CD14-positive monocyte (primary cell): ENCODE results near the gene SCAF8. TPM values are rescaled to one million over a fixed set of nuclear protein-coding genes. Genes with fewer than 3 reads are reported as not detected.

ENCODE experiments used
- DNase-seq, 3 donors: peaks; one replicate each; pipeline ENCODE4 v3.0.0-alpha.2; 2011 to 2022
- H2AFZ ChIP-seq: 2 replicates; pipeline ENCODE4 v1.6.0; 2012; ENCODE audit warnings: mild to moderate bottlenecking, low read depth, low read length, inconsistent platforms; ENCODE audit not compliant: insufficient read depth, poor library complexity, severe bottlenecking
- H3K27ac ChIP-seq, 2 donors: 1 replicate in 1 of 2; 2 replicates in 1 of 2; pipeline ENCODE4 v1.5.1; 2012 to 2013; ENCODE audit warnings: low read length in 2 of 2, control low read depth in 1 of 2, inconsistent platforms in 1 of 2, low read depth in 1 of 2, mild to moderate bottlenecking in 1 of 2
- H3K27me3 ChIP-seq, 2 donors: one replicate each; pipeline versions ENCODE4 v1.6.0 to v1.6.1; 2011 to 2013; ENCODE audit warnings: low read length in 2 of 2; ENCODE audit not compliant: control insufficient read depth in 2 of 2, insufficient read depth in 2 of 2
- H3K36me3 ChIP-seq, 2 donors: replicated peaks in 1 of 2; 1 replicate in 1 of 2; 2 replicates in 1 of 2; pipeline versions ENCODE4 v1.5.1 to v1.6.1; 2012 to 2013; ENCODE audit warnings: low read length in 2 of 2, control low read depth in 1 of 2, inconsistent platforms in 1 of 2, mild to moderate bottlenecking in 1 of 2; ENCODE audit not compliant: insufficient read depth in 2 of 2, control insufficient read depth in 1 of 2
- H3K4me1 ChIP-seq, 2 donors: 1 replicate in 1 of 2; 2 replicates in 1 of 2; pipeline versions ENCODE4 v1.5.1 to v1.6.1; 2012 to 2013; ENCODE audit warnings: low read length in 2 of 2, control low read depth in 1 of 2, inconsistent platforms in 1 of 2, mild to moderate bottlenecking in 1 of 2, moderate library complexity in 1 of 2; ENCODE audit not compliant: insufficient read depth in 2 of 2, control insufficient read depth in 1 of 2
- H3K4me2 ChIP-seq: replicated peaks from 2 replicates; pipeline ENCODE3; 2012; ENCODE audit warnings: low read length, moderate library complexity, mild to moderate bottlenecking; ENCODE audit not compliant: poor library complexity, severe bottlenecking; ENCODE audit errors: extremely low read depth
- H3K4me3 ChIP-seq, 3 experiments: fragments of 200-600 bp in 1 of 3; sonication (generic) in 1 of 3; replicated peaks in 1 of 3; 1 replicate in 2 of 3; 2 replicates in 1 of 3; pipeline ENCODE4 v1.5.1; 2011 to 2013; ENCODE audit warnings: low read length in 3 of 3, mild to moderate bottlenecking in 3 of 3, control low read depth in 2 of 3, low read depth in 2 of 3, inconsistent platforms in 1 of 3, moderate library complexity in 1 of 3
- H3K79me2 ChIP-seq: 2 replicates; pipeline ENCODE4 v1.6.0; 2012; ENCODE audit warnings: mild to moderate bottlenecking, control low read depth, inconsistent platforms, low read length, moderate library complexity; ENCODE audit not compliant: insufficient read depth
- H3K9ac ChIP-seq: 2 replicates; pipeline ENCODE4 v1.6.0; 2017; ENCODE audit warnings: low read length, mild to moderate bottlenecking; ENCODE audit not compliant: insufficient read depth, poor library complexity, severe bottlenecking
- H3K9me3 ChIP-seq, 2 donors: replicated peaks in 1 of 2; 1 replicate in 1 of 2; 2 replicates in 1 of 2; pipeline versions ENCODE4 v1.5.1 to v1.6.1; 2012 to 2013; ENCODE audit warnings: low read length in 2 of 2, control low read depth in 1 of 2; ENCODE audit not compliant: control insufficient read depth in 1 of 2, insufficient read depth in 1 of 2
- H4K20me1 ChIP-seq: 2 replicates; pipeline ENCODE4 v1.6.0; 2012; ENCODE audit warnings: mild to moderate bottlenecking, low read length, control low read depth, moderate library complexity; ENCODE audit not compliant: insufficient read depth
- H3K27ac Mint-ChIP-seq, 7 donors: one replicate each; pipeline ENCODE4 v1.8.0; 2020; ENCODE audit warnings: mild to moderate bottlenecking in 7 of 7, mixed read lengths in 7 of 7, moderate library complexity in 6 of 7, inconsistent platforms in 2 of 7
- H3K27me3 Mint-ChIP-seq, 3 donors: one replicate each; pipeline ENCODE4 v1.8.0; 2021 to 2022; ENCODE audit warnings: low read depth in 3 of 3, mild to moderate bottlenecking in 3 of 3, mixed read lengths in 3 of 3, moderate library complexity in 3 of 3, inconsistent platforms in 1 of 3
- H3K36me3 Mint-ChIP-seq, 2 donors: one replicate each; pipeline ENCODE4 v1.8.0; 2020; ENCODE audit warnings: mixed read lengths in 2 of 2, inconsistent platforms in 1 of 2, mild to moderate bottlenecking in 1 of 2
- H3K4me1 Mint-ChIP-seq: one replicate; pipeline ENCODE4 v1.8.0; 2020; ENCODE audit warnings: mild to moderate bottlenecking, mixed read lengths
- H3K4me3 Mint-ChIP-seq, 2 donors: one replicate each; pipeline ENCODE4 v1.8.0; 2020; ENCODE audit warnings: mild to moderate bottlenecking in 2 of 2, mixed read lengths in 2 of 2, moderate library complexity in 1 of 2
- H3K9me3 Mint-ChIP-seq, 7 donors: one replicate each; pipeline ENCODE4 v1.8.0; 2020 to 2022; ENCODE audit warnings: mixed read lengths in 7 of 7, mild to moderate bottlenecking in 6 of 7, moderate library complexity in 6 of 7, inconsistent platforms in 2 of 7
- WGBS: methylation state at CpG from one replicate; pipeline ENCODE4 v1.1.5; 2013; ENCODE audit warnings: missing lambda C conversion rate; ENCODE audit not compliant: insufficient coverage; 5-methylcytosine and 5-hydroxymethylcytosine counted together
- intact Hi-C, 2 donors: fragments of 100-400 bp; cut with micrococcal nuclease; formaldehyde crosslinking; loops; one replicate each; pipeline versions ENCODE4 v1.15.0 to v1.15.1; 2023
- polyA plus RNA-seq, 3 donors: library from polyadenylated mRNA; depleted of rRNA in 1 of 3; unstranded in 2 of 3; stranded (reverse) in 1 of 3; fragments of 300-500 nt in 2 of 3; fragments of >200 nt in 1 of 3; fragmentation: Illumina TruSeq in 2 of 3; gene quantifications; 1 replicate in 2 of 3; 2 replicates in 1 of 3; pipeline ENCODE4 v1.2.3, GENCODE V29; 2012 to 2021
- small RNA-seq: library from RNA; depleted of rRNA; stranded (forward); fragments of <200 nt; gene quantifications from one replicate; pipeline ENCODE3, GENCODE V24; 2012; ENCODE audit warnings: low read depth; ENCODE audit not compliant: insufficient read length
- TF ChIP-seq, protein P1 (sequence below): fragments of 200-600 bp; IDR thresholded peaks from one replicate; pipeline ENCODE4 v1.8.0; 2022; ENCODE audit warnings: antibody characterized with exemption, mild to moderate bottlenecking

The SCAF8 gene
- polyA plus RNA-seq, 3 donors = 2.8 to 18.5 (median 4.2) TPM

GRCh38 chr6:154882107-154882506 lies 148.9 kb downstream of the SCAF8 start:
- Histone ChIP-seq H3K79me2 (no peaks in the 10 kb centered on the region), H3K9me3 (no peaks in the 10 kb centered on the region), H3K9ac (no peak overlapping the region), H3K36me3 (peaks cover 0 to 18% of the 10 kb centered on the region in 2 donors), H3K4me1 (no peaks in the 10 kb centered on the region), H3K27ac (no peak overlapping the region), H3K4me2 (no peak overlapping the region), H3K27me3 (no peaks in the 10 kb centered on the region), H2AFZ (no peak overlapping the region), H4K20me1 (peaks cover 4% of the 10 kb centered on the region), H3K4me3 (no peak overlapping the region)
- Mint-ChIP-seq H3K36me3 (peaks cover 15 to 16% of the 10 kb centered on the region in 2 donors), H3K27me3 (no peaks in the 10 kb centered on the region), H3K9me3 (peaks cover 0 to 4% (median 0%) of the 10 kb centered on the region in 7 donors), H3K4me3 (no peak overlapping the region), H3K27ac (no peak overlapping the region), H3K4me1 (no peaks in the 10 kb centered on the region)
- intact Hi-C loops = no loop called here
- no CpG with 5 or more reads among the region's 3 CpGs for WGBS
- DNase-seq = no peak
- TF ChIP-seq, protein P1, sequence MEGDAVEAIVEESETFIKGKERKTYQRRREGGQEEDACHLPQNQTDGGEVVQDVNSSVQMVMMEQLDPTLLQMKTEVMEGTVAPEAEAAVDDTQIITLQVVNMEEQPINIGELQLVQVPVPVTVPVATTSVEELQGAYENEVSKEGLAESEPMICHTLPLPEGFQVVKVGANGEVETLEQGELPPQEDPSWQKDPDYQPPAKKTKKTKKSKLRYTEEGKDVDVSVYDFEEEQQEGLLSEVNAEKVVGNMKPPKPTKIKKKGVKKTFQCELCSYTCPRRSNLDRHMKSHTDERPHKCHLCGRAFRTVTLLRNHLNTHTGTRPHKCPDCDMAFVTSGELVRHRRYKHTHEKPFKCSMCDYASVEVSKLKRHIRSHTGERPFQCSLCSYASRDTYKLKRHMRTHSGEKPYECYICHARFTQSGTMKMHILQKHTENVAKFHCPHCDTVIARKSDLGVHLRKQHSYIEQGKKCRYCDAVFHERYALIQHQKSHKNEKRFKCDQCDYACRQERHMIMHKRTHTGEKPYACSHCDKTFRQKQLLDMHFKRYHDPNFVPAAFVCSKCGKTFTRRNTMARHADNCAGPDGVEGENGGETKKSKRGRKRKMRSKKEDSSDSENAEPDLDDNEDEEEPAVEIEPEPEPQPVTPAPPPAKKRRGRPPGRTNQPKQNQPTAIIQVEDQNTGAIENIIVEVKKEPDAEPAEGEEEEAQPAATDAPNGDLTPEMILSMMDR = no peak

Small RNAs within 50 kb of the gene (small RNA-seq; reads per million reads assigned to genes)
- gene MIR1273C = not detected
- gene RNU6-824P = not detected

Other genes starting within 250 kb of the SCAF8 start
- not detected for gene CNKSR3, start 222.7 kb upstream of the SCAF8 start, polyA plus RNA-seq